Upper lobe of left lung (tissue), 6 donors: ENCODE measurements around the gene KIF4A. TPM values are rescaled to one million over a fixed set of nuclear protein-coding genes. Genes with fewer than 3 reads are reported as not detected.
"Not testable (repeated sequence)": the region's sequence is repeated elsewhere in the genome, so short reads cannot be mapped to it uniquely, and the experiment has no call there.

Source experiments
- ATAC-seq, 2 donors: fragments of 200-7000 bp; cut with Tn5 transposase; one replicate each; pipeline ENCODE4 v1.9.1; 2022; ENCODE audit warnings: mild to moderate bottlenecking in 2 of 2, moderate library complexity in 2 of 2; ENCODE audit not compliant: low FRiP score in 2 of 2
- DNase-seq, 2 donors: peaks; one replicate each; pipeline ENCODE4 v3.0.0-alpha.2; 2019 to 2020
- H3K27ac ChIP-seq, 4 donors: fragments of 200-600 bp; sonication (generic); one replicate each; pipeline ENCODE4 v1.5.1; 2016 to 2019
- H3K27me3 ChIP-seq, 4 donors: fragments of 200-600 bp; sonication (generic); one replicate each; pipeline ENCODE4 v1.5.1; 2017 to 2019
- H3K36me3 ChIP-seq, 4 donors: fragments of 200-600 bp; sonication (generic); one replicate each; pipeline ENCODE4 v1.5.1; 2016 to 2019
- H3K4me1 ChIP-seq, 4 donors: fragments of 200-600 bp; sonication (generic); one replicate each; pipeline ENCODE4 v1.5.1; 2018 to 2019
- H3K4me3 ChIP-seq, 4 donors: fragments of 200-600 bp; sonication (generic); one replicate each; pipeline ENCODE4 v1.5.1; 2017 to 2019; ENCODE audit warnings: mild to moderate bottlenecking in 2 of 4, moderate library complexity in 1 of 4
- H3K9me3 ChIP-seq, 4 donors: fragments of 200-600 bp; sonication (generic); one replicate each; pipeline ENCODE4 v1.5.1; 2018 to 2019
- CTCF ChIP-seq, 6 experiments: fragments of 450-650 bp in 4 of 6; fragments of 200-600 bp in 2 of 6; sonication (generic) in 2 of 6; IDR thresholded peaks; one replicate each; pipeline ENCODE4 v1.5.1; 2016 to 2019; ENCODE audit warnings: antibody characterized with exemption in 6 of 6
- EP300 ChIP-seq, 4 donors: sonication (generic); formaldehyde crosslinking; IDR thresholded peaks; one replicate each; pipeline ENCODE4 v1.5.1; 2017; ENCODE audit warnings: antibody characterized with exemption in 4 of 4, control low read depth in 2 of 4
- POLR2A ChIP-seq, 4 donors: fragments of 450-650 bp; IDR thresholded peaks; one replicate each; pipeline ENCODE4 v1.5.1; 2016 to 2017; ENCODE audit warnings: antibody characterized with exemption in 4 of 4, mild to moderate bottlenecking in 2 of 4
- POLR2AphosphoS5 ChIP-seq, 2 donors: sonication (generic); formaldehyde crosslinking; IDR thresholded peaks; one replicate each; pipeline ENCODE4 v1.5.1; 2017; ENCODE audit warnings: antibody characterized with exemption in 2 of 2
- WGBS, 2 donors: methylation state at CpG; one replicate each; pipeline ENCODE4 v1.1.5; 2017 to 2018; 5-methylcytosine and 5-hydroxymethylcytosine counted together
- total RNA-seq, 6 donors: library from RNA; depleted of rRNA in 4 of 6; stranded (reverse); fragments of >200 nt in 4 of 6; gene quantifications; one replicate each; pipeline versions ENCODE4 v1.1.0 to v1.2.1, GENCODE V29; 2016 to 2021
- donor health status: DM: no; HTN: no; CAD: no; lungs with moderate emphysema.
- donor health status: DM: no; HTN: yes; CAD: no; lungs with severe emphysema.

Gene KIF4A
- 1 to 10 TPM in 3 of 6 donors, under 1 TPM in 3; under 0.01 to 2.6 (median 0.69) TPM for total RNA-seq

GRCh38 chrX:70289793-70290770 lies at the start of gene KIF4A, which contains the start of gene PDZD11:
Gene KIF4A, plus strand, starts transcription at chrX:70290104. Its CDS starts 355 bp downstream, at chrX:70290459.
Gene PDZD11, minus strand, starts transcription at chrX:70289927. Its CDS starts 586 bp downstream, at chrX:70289341.
- Histone ChIP-seq H3K9me3 (no peaks in the 10 kb centered on the region), H3K27me3 (no peaks in the 10 kb centered on the region), H3K27ac (peak within 1 kb of the TSS; percentile 15 to 77 (median 70)), H3K36me3 (peaks cover 0 to 9% (median 4%) of the 10 kb centered on the region in 4 donors), H3K4me1 (peaks cover 4 to 12% (median 5%) of the 10 kb centered on the region in 4 donors), H3K4me3 (peak within 1 kb of the TSS; percentile 21 to 66 (median 52))
- no peak for TF ChIP-seq CTCF (IDR thresholded peaks at IDR 0.05)
- TF ChIP-seq POLR2AphosphoS5 (IDR thresholded peaks at IDR 0.05), result peak; percentile 27 to 51
- peak in 1 of 4 donors; percentile 40 for TF ChIP-seq POLR2A (IDR thresholded peaks at IDR 0.05)
- TF ChIP-seq EP300 (IDR thresholded peaks at IDR 0.05), result no peak
- 2 to 42% methylated on average over 10 to 62 of the region's 62 CpGs for WGBS, 2 donors
- ATAC-seq, result peak; percentile 96 to 100
- peak; percentile 82 to 96 for DNase-seq

GRCh38 chrX:70240751-70241150 lies 49.2 kb upstream of the KIF4A start:
- H3K9me3 ChIP-seq, result no peaks in the 10 kb centered on the region
- WGBS, 2 donors, result 95 to 100% methylated on average over 1 of the region's 1 CpG
- H3K36me3 ChIP-seq, result no peaks in the 10 kb centered on the region
- TF ChIP-seq POLR2A (IDR thresholded peaks at IDR 0.05) (no peak), POLR2AphosphoS5 (IDR thresholded peaks at IDR 0.05) (no peak), CTCF (IDR thresholded peaks at IDR 0.05) (no peak), EP300 (IDR thresholded peaks at IDR 0.05) (no peak)
- no peaks in the 10 kb centered on the region for H3K4me1 ChIP-seq
- H3K4me3 ChIP-seq, result no peak overlapping the region
- no peak for DNase-seq
- H3K27ac ChIP-seq, result no peak overlapping the region
- H3K27me3 ChIP-seq, result no peaks in the 10 kb centered on the region
- no peak for ATAC-seq

GRCh38 chrX:70241501-70241900 lies 48.4 kb upstream of the KIF4A start:
- H3K4me3 ChIP-seq, result no peak overlapping the region
- H3K27ac ChIP-seq, result no peak overlapping the region
- no peaks in the 10 kb centered on the region for H3K27me3 ChIP-seq
- WGBS, 2 donors, result 73 to 87% methylated on average over 2 of the region's 2 CpGs
- no peaks in the 10 kb centered on the region for H3K9me3 ChIP-seq
- no peak for DNase-seq
- TF ChIP-seq EP300 (IDR thresholded peaks at IDR 0.05) (no peak), CTCF (IDR thresholded peaks at IDR 0.05) (no peak), POLR2AphosphoS5 (IDR thresholded peaks at IDR 0.05) (no peak), POLR2A (IDR thresholded peaks at IDR 0.05) (no peak)
- H3K36me3 ChIP-seq, result no peaks in the 10 kb centered on the region
- H3K4me1 ChIP-seq, result no peaks in the 10 kb centered on the region
- ATAC-seq, result no peak

- ATAC-seq, DNase-seq, H3K4me1 ChIP-seq, H3K36me3 ChIP-seq, H3K27ac ChIP-seq, H3K9me3 ChIP-seq, H3K27me3 ChIP-seq, H3K4me3 ChIP-seq: not testable (repeated sequence)
- 83 to 100% methylated on average over 1 to 5 of the region's 5 CpGs for WGBS, 2 donors
These were observed 46.3 kb upstream of the KIF4A start for GRCh38 chrX:70243601-70244000.

- H3K27me3 ChIP-seq, result no peaks in the 10 kb centered on the region
- ATAC-seq, result no peak
These were observed 45.0 kb upstream of the KIF4A start for GRCh38 chrX:70244881-70245280.

More at GRCh38 chrX:70244881-70245280, 45.0 kb upstream of the KIF4A start:
- TF ChIP-seq POLR2AphosphoS5 (IDR thresholded peaks at IDR 0.05) (no peak), CTCF (IDR thresholded peaks at IDR 0.05) (no peak), POLR2A (IDR thresholded peaks at IDR 0.05) (no peak)
- Histone ChIP-seq H3K36me3 (no peaks in the 10 kb centered on the region), H3K4me3 (no peak overlapping the region), H3K4me1 (no peaks in the 10 kb centered on the region), H3K9me3 (no peaks in the 10 kb centered on the region), H3K27ac (no peak overlapping the region)
- no peak for DNase-seq
- 74 to 97% methylated on average over 6 of the region's 6 CpGs for WGBS, 2 donors
